ENCODE data around the gene EHD3.

EHD3 gene

GRCh38 chr2:31318361-31319336, 84.7 kb downstream of the EHD3 start:
- intact Hi-C loops (cut with micrococcal nuclease) = no loop called here
- peak overlapping the region; percentile 84 for H3K27ac Mint-ChIP-seq
- no peaks in the 10 kb centered on the region for H3K9me3 Mint-ChIP-seq
- no peaks in the 10 kb centered on the region for H3K36me3 Mint-ChIP-seq (ENCODE audit: low read depth)
- peak overlapping the region; percentile 45 for H3K4me3 Mint-ChIP-seq
- peaks cover 43% of the 10 kb centered on the region for H3K4me1 Mint-ChIP-seq (ENCODE audit: low read depth)
- no peaks in the 10 kb centered on the region for H3K27me3 Mint-ChIP-seq
